Upper lobe of left lung (tissue), 6 donors: ENCODE measurements around the gene AKAP3. TPM values are rescaled to one million over a fixed set of nuclear protein-coding genes. Genes with fewer than 3 reads are reported as not detected.
A peak's percentile ranks its signal among the peaks of the same experiment; 100 is the strongest.

Experiments used
- ATAC-seq, 2 donors: fragments of 200-7000 bp; cut with Tn5 transposase; one replicate each; pipeline ENCODE4 v1.9.1; 2022; ENCODE audit warnings: mild to moderate bottlenecking in 2 of 2, moderate library complexity in 2 of 2; ENCODE audit not compliant: low FRiP score in 2 of 2
- DNase-seq, 2 donors: peaks; one replicate each; pipeline ENCODE4 v3.0.0-alpha.2; 2019 to 2020
- H3K27ac ChIP-seq, 4 donors: fragments of 200-600 bp; sonication (generic); one replicate each; pipeline ENCODE4 v1.5.1; 2016 to 2019
- H3K27me3 ChIP-seq, 4 donors: fragments of 200-600 bp; sonication (generic); one replicate each; pipeline ENCODE4 v1.5.1; 2017 to 2019
- H3K36me3 ChIP-seq, 4 donors: fragments of 200-600 bp; sonication (generic); one replicate each; pipeline ENCODE4 v1.5.1; 2016 to 2019
- H3K4me1 ChIP-seq, 4 donors: fragments of 200-600 bp; sonication (generic); one replicate each; pipeline ENCODE4 v1.5.1; 2018 to 2019
- H3K4me3 ChIP-seq, 4 donors: fragments of 200-600 bp; sonication (generic); one replicate each; pipeline ENCODE4 v1.5.1; 2017 to 2019; ENCODE audit warnings: mild to moderate bottlenecking in 2 of 4, moderate library complexity in 1 of 4
- H3K9me3 ChIP-seq, 4 donors: fragments of 200-600 bp; sonication (generic); one replicate each; pipeline ENCODE4 v1.5.1; 2018 to 2019
- EP300 ChIP-seq, 4 donors: sonication (generic); formaldehyde crosslinking; IDR thresholded peaks; one replicate each; pipeline ENCODE4 v1.5.1; 2017; ENCODE audit warnings: antibody characterized with exemption in 4 of 4, control low read depth in 2 of 4
- POLR2A ChIP-seq, 4 donors: fragments of 450-650 bp; IDR thresholded peaks; one replicate each; pipeline ENCODE4 v1.5.1; 2016 to 2017; ENCODE audit warnings: antibody characterized with exemption in 4 of 4, mild to moderate bottlenecking in 2 of 4
- POLR2AphosphoS5 ChIP-seq, 2 donors: sonication (generic); formaldehyde crosslinking; IDR thresholded peaks; one replicate each; pipeline ENCODE4 v1.5.1; 2017; ENCODE audit warnings: antibody characterized with exemption in 2 of 2
- WGBS, 2 donors: methylation state at CpG; one replicate each; pipeline ENCODE4 v1.1.5; 2017 to 2018; 5-methylcytosine and 5-hydroxymethylcytosine counted together
- total RNA-seq, 6 donors: library from RNA; depleted of rRNA in 4 of 6; stranded (reverse); fragments of >200 nt in 4 of 6; gene quantifications; one replicate each; pipeline versions ENCODE4 v1.1.0 to v1.2.1, GENCODE V29; 2016 to 2021
- TF ChIP-seq, protein P1 (sequence below), 6 experiments: fragments of 450-650 bp in 4 of 6; fragments of 200-600 bp in 2 of 6; sonication (generic) in 2 of 6; IDR thresholded peaks; one replicate each; pipeline ENCODE4 v1.5.1; 2016 to 2019; ENCODE audit warnings: antibody characterized with exemption in 6 of 6
- donor health status: DM: no; HTN: no; CAD: no; lungs with moderate emphysema.
- donor health status: DM: no; HTN: yes; CAD: no; lungs with severe emphysema.

AKAP3 gene
- total RNA-seq, 6 donors from 2014 or later: 0.57 to 5.2 (median 1.8) TPM; not detected in 1

DNA sequence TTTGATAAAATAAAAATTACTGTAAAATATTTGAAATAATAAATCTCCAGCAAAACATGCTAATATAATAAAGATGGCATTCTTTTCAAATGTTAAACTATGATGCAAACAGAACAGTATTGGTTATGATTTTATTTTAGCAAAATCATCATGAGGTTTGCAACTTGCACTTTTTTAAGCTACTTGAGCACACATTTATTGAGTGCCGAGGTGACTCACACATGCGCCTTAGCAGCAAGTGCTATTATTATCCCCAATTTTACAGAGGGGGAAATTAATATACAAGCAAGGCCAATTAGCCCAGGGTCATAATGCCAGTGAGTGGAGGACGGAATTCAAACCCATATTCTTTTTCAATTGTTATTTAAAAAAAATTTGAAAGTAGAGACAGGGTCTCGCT is 79.6 kb downstream of the AKAP3 start:
- no peak overlapping the region for H3K4me3 ChIP-seq
- no peaks in the 10 kb centered on the region for H3K36me3 ChIP-seq
- no peak for DNase-seq
- no peaks in the 10 kb centered on the region for H3K9me3 ChIP-seq
- H3K27me3 ChIP-seq: no peaks in the 10 kb centered on the region
- H3K27ac ChIP-seq: no peak overlapping the region
- H3K4me1 ChIP-seq: peaks cover 4 to 32% (median 17%) of the 10 kb centered on the region in 4 donors
- no peak for ATAC-seq
- TF ChIP-seq POLR2AphosphoS5 (IDR thresholded peaks at IDR 0.05) (no peak), EP300 (IDR thresholded peaks at IDR 0.05) (no peak)
- 82 to 91% methylated on average over 4 of the region's 4 CpGs for WGBS, 2 donors

DNA sequence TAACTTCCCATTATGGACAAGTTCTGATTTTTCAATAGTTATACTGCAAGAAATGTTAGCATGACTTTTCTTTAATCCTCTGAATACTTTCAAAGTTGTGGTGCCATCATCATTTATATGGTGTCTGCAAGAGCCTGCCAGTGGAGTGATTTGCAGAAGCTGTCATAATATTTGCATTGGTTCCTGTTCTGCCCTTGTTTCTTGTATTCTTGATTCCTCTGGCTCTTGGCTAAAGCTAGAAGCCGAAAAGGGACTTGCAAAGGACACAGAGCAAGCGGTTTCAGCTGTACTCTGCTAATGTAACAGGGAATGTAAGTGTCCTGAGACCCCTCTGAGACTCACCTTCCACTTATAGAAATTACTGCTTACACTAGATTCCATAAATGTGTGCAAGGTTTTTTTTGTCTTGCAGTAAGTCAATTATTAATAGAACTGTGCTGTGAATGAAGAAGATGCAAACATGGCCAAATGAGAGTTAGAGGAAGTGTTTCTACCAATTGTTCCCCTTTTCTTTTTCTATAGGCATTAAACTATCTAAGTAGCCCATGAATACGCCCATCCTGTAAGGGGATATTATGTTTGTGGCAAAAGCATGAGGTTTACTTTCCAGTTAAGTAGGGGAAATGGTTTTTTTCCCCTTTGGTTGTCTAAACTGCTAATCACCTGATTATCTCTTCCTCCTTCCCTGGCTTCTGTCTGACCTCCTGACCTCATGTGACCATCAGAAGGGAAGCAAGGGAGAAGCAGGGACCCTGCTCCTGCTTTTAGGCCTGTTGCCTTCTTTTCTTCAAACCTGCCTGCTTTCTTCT is 81.6 kb downstream of the AKAP3 start:
- WGBS, 2 donors: 26 to 29% methylated on average over 3 of the region's 3 CpGs
- peak overlapping the region; percentile 36 to 73 (median 60) for H3K27ac ChIP-seq
- DNase-seq (no peak), ATAC-seq (peak in 1 of 2 donors; percentile 67)
- no peaks in the 10 kb centered on the region for H3K36me3 ChIP-seq
- H3K4me3 ChIP-seq: no peak overlapping the region
- no peaks in the 10 kb centered on the region for H3K9me3 ChIP-seq
- TF ChIP-seq POLR2AphosphoS5 (IDR thresholded peaks at IDR 0.05): peak in 1 of 2 donors; percentile 29
- TF ChIP-seq EP300 (IDR thresholded peaks at IDR 0.05): no peak
- peaks cover 9 to 39% (median 18%) of the 10 kb centered on the region in 4 donors for H3K4me1 ChIP-seq
- H3K27me3 ChIP-seq: no peaks in the 10 kb centered on the region

DNA sequence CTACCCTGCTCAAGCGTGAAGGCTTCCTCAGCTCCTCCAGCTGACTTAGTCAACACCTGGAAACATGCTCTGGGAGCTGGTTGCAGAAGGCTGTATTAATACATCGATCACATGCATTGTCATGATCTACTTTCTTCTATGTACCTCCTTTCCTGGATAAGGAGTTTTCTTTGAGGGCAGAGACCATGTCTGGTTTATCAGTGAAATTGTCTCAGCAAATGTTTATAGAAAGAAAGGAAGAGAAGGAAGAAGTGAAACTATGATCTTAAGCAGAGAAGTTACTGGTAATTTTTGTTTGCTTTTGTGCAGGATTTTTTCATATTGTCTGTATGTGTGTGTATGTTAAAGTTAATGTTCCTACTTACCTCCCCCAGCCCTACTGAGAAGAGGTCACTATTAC is 82.4 kb downstream of the AKAP3 start:
- Histone ChIP-seq H3K27me3 (no peaks in the 10 kb centered on the region), H3K36me3 (no peaks in the 10 kb centered on the region), H3K9me3 (no peaks in the 10 kb centered on the region), H3K4me1 (peaks cover 17 to 47% (median 20%) of the 10 kb centered on the region in 4 donors), H3K4me3 (no peak overlapping the region), H3K27ac (peak overlapping the region in 3 of 4 donors; percentile 11 to 73 (median 47))
- 62 to 67% methylated on average over 2 of the region's 2 CpGs for WGBS, 2 donors
- TF ChIP-seq EP300 (IDR thresholded peaks at IDR 0.05) (no peak), POLR2A (IDR thresholded peaks at IDR 0.05) (no peak), POLR2AphosphoS5 (IDR thresholded peaks at IDR 0.05) (no peak)
- TF ChIP-seq, protein P1, sequence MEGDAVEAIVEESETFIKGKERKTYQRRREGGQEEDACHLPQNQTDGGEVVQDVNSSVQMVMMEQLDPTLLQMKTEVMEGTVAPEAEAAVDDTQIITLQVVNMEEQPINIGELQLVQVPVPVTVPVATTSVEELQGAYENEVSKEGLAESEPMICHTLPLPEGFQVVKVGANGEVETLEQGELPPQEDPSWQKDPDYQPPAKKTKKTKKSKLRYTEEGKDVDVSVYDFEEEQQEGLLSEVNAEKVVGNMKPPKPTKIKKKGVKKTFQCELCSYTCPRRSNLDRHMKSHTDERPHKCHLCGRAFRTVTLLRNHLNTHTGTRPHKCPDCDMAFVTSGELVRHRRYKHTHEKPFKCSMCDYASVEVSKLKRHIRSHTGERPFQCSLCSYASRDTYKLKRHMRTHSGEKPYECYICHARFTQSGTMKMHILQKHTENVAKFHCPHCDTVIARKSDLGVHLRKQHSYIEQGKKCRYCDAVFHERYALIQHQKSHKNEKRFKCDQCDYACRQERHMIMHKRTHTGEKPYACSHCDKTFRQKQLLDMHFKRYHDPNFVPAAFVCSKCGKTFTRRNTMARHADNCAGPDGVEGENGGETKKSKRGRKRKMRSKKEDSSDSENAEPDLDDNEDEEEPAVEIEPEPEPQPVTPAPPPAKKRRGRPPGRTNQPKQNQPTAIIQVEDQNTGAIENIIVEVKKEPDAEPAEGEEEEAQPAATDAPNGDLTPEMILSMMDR (IDR thresholded peaks at IDR 0.05): no peak
- DNase-seq (no peak), ATAC-seq (no peak)

Other genes starting within 250 kb of the AKAP3 start
- not detected for gene FGF6, start 203.2 kb downstream of the AKAP3 start, total RNA-seq
- gene RAD51AP1, start 110.2 kb downstream of the AKAP3 start, total RNA-seq: 1 to 10 TPM; 1.0 to 5.0 (median 2.1) TPM
- gene DYRK4, start 86.8 kb downstream of the AKAP3 start, total RNA-seq: 10 to 100 TPM; 22.2 to 53.4 (median 36.6) TPM
- 10 to 100 TPM in 5 of 6 donors, 1 to 10 TPM in 1; 9.4 to 74.3 (median 32.4) TPM for gene NDUFA9, start 63 bp upstream of the AKAP3 start, total RNA-seq
- gene GALNT8, start 71.3 kb upstream of the AKAP3 start, total RNA-seq: under 1 TPM in 5 of 6 donors, not detected in 1; 0.14 to 0.94 (median 0.59) TPM